ENCODE data around the gene CATSPER4. TPM values are rescaled to one million over a fixed set of nuclear protein-coding genes. Genes with fewer than 3 reads are reported as not detected.

The CATSPER4 gene
- total RNA-seq, 1 experiment from 2014 or later = not detected

DNA sequence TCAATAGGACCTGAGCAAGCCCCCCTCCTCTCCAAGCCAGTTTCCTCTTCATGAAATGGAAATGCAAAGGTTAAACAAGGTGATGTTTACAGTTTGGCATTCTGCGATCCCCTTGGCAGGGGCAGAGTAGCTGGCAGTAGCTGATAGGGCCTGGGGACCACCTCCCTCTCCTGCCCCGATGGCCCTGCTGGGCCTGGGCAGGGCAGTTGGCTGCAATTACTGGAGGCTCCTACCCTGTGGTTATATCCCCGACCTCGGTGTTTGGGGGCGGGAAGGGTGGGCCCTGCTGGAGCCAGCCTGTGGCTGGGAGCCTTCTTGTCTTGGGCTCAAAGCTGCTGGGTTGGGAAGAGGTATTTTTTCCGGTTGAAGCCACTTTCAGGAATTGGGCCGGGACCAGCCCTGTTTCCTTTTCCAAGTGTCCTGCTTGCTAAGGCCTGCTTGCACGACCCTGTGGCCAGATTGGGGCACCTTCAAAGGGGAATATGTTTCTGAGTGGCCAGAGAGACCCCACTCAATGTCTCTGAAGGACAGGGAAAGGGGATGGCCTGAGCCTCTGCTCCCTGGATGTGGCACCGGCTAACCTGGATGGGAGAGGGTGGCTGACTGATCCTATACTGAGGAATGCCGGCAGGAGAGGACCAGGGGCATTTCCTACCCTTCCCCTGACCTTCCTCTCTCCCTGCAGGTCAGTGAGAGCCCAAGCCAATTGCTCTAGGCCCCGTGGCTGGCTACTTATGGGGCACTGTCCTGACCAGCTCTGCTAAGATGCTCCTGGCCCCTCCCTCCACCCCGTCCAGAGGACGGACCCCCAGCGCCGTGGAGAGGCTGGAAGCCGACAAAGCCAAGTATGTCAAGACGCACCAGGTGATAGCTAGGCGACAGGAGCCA is 29.6 kb upstream of the CATSPER4 start:
- no TSS peak for BruUV-seq (replicated peaks)
- TF ChIP-seq CTCF (IDR thresholded peaks at IDR 0.05; ENCODE audit: unreplicated experiment) = no peak
- no peaks in the 10 kb centered on the region for H3K4me1 Mint-ChIP-seq (ENCODE audit: low read depth, unreplicated experiment)
- CTCF ChIA-PET = interaction anchor here (0.6 kb wide), 1 partner anchor 271 kb away, joined by 3 read pairs; no protein-coding TSS in a partner anchor
- peaks cover 11% of the 10 kb centered on the region for H3K36me3 Mint-ChIP-seq (ENCODE audit: insufficient read depth, unreplicated experiment)
- peak overlapping the region; percentile 67 for H3K4me3 Mint-ChIP-seq (ENCODE audit: low read depth, unreplicated experiment)
- H3K9me3 Mint-ChIP-seq (ENCODE audit: low read depth, unreplicated experiment) = no peaks in the 10 kb centered on the region
- peaks cover 14% of the 10 kb centered on the region for H3K27me3 Mint-ChIP-seq (ENCODE audit: unreplicated experiment)
- no peak overlapping the region for H3K27ac Mint-ChIP-seq (ENCODE audit: unreplicated experiment)
- intact Hi-C loops (cut with micrococcal nuclease; ENCODE audit: unreplicated experiment) = loop anchor here (5.0 kb wide), 1 partner anchor 53 kb away; no protein-coding TSS in a partner anchor
- no peak for DNase-seq

GRCh38 chr1:26161415-26162219 is 28.8 kb upstream of the CATSPER4 start:
- TF ChIP-seq CTCF (IDR thresholded peaks at IDR 0.05; ENCODE audit: unreplicated experiment) = no peak
- H3K9me3 Mint-ChIP-seq (ENCODE audit: low read depth, unreplicated experiment) = no peaks in the 10 kb centered on the region
- BruUV-seq (replicated peaks) = no TSS peak
- H3K4me3 Mint-ChIP-seq (ENCODE audit: low read depth, unreplicated experiment) = peak overlapping the region; percentile 67
- intact Hi-C loops (cut with micrococcal nuclease; ENCODE audit: unreplicated experiment) = loop anchor here (5.0 kb wide), 1 partner anchor 54 kb away; no protein-coding TSS in a partner anchor
- H3K27ac Mint-ChIP-seq (ENCODE audit: unreplicated experiment) = peak overlapping the region; percentile 21
- H3K36me3 Mint-ChIP-seq (ENCODE audit: insufficient read depth, unreplicated experiment) = peaks cover 11% of the 10 kb centered on the region
- H3K27me3 Mint-ChIP-seq (ENCODE audit: unreplicated experiment) = peaks cover 13% of the 10 kb centered on the region
- DNase-seq = peak; percentile 66
- CTCF ChIA-PET = no interaction called here
- H3K4me1 Mint-ChIP-seq (ENCODE audit: low read depth, unreplicated experiment) = no peaks in the 10 kb centered on the region

GRCh38 chr1:26162220-26162709 is 28.1 kb upstream of the CATSPER4 start:
- DNase-seq = no peak
- H3K4me1 Mint-ChIP-seq (ENCODE audit: low read depth, unreplicated experiment) = no peaks in the 10 kb centered on the region
- CTCF ChIA-PET = interaction anchor here (0.6 kb wide), 1 partner anchor 71 kb away, joined by 3 read pairs; the partner anchor contains the start of gene CEP85
- BruUV-seq (replicated peaks) = no TSS peak
- no peak for TF ChIP-seq CTCF (IDR thresholded peaks at IDR 0.05; ENCODE audit: unreplicated experiment)
- peak overlapping the region; percentile 21 for H3K27ac Mint-ChIP-seq (ENCODE audit: unreplicated experiment)
- peak overlapping the region; percentile 67 for H3K4me3 Mint-ChIP-seq (ENCODE audit: low read depth, unreplicated experiment)
- H3K27me3 Mint-ChIP-seq (ENCODE audit: unreplicated experiment) = peaks cover 13% of the 10 kb centered on the region
- no peaks in the 10 kb centered on the region for H3K9me3 Mint-ChIP-seq (ENCODE audit: low read depth, unreplicated experiment)
- H3K36me3 Mint-ChIP-seq (ENCODE audit: insufficient read depth, unreplicated experiment) = peaks cover 11% of the 10 kb centered on the region
- intact Hi-C loops (cut with micrococcal nuclease; ENCODE audit: unreplicated experiment) = loop anchor here (5.0 kb wide), 1 partner anchor 55 kb away; no protein-coding TSS in a partner anchor

DNA sequence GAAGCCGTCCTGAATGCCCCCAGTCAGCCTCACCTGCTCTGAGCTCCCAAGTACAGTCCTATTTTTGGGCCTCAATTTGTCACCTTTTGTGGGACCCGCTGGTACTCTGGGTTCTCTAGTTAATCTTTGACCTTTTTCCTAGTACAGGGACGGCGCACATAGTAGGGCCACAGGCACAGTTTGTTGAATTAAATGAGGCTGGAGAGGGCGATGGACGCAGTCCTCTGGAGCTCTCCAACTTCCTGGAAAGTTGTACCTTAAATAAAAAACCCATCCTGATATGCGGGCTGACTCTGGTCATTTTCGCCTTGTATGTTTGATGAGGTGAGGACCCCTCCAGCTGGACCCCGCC is 26.7 kb upstream of the CATSPER4 start:
- H3K27me3 Mint-ChIP-seq (ENCODE audit: unreplicated experiment) = peaks cover 13% of the 10 kb centered on the region
- no peaks in the 10 kb centered on the region for H3K4me1 Mint-ChIP-seq (ENCODE audit: low read depth, unreplicated experiment)
- H3K4me3 Mint-ChIP-seq (ENCODE audit: low read depth, unreplicated experiment) = no peak overlapping the region
- no peak for TF ChIP-seq CTCF (IDR thresholded peaks at IDR 0.05; ENCODE audit: unreplicated experiment)
- H3K36me3 Mint-ChIP-seq (ENCODE audit: insufficient read depth, unreplicated experiment) = peaks cover 11% of the 10 kb centered on the region
- no peaks in the 10 kb centered on the region for H3K9me3 Mint-ChIP-seq (ENCODE audit: low read depth, unreplicated experiment)
- CTCF ChIA-PET = no interaction called here
- DNase-seq = no peak
- BruUV-seq (replicated peaks) = no TSS peak
- no peak overlapping the region for H3K27ac Mint-ChIP-seq (ENCODE audit: unreplicated experiment)
- intact Hi-C loops (cut with micrococcal nuclease; ENCODE audit: unreplicated experiment) = loop anchor here (5.0 kb wide), 1 partner anchor 56 kb away; no protein-coding TSS in a partner anchor

All from Calu3 (cell line).